Fibroblast of the aortic adventitia (primary cell): Measurements from ENCODE around the gene SLC41A3. TPM values are rescaled to one million over a fixed set of nuclear protein-coding genes. Genes with fewer than 3 reads are reported as not detected.
"Not testable (repeated sequence)": the region's sequence is repeated elsewhere in the genome, so short reads cannot be mapped to it uniquely, and the experiment has no call there.

Experiments used
- DNase-seq: peaks from one replicate; pipeline ENCODE4 v3.0.0-alpha.2; 2010; ENCODE audit warnings: low read depth
- H3K4me3 ChIP-seq: 2 replicates; pipeline ENCODE4 v1.5.1; 2011; ENCODE audit warnings: low read depth, mild to moderate bottlenecking, control low read depth, low read length, moderate library complexity
- total RNA-seq: library from RNA; depleted of rRNA; stranded (reverse); fragments of >200 nt; gene quantifications from 2 replicates; pipeline ENCODE4 v1.2.3, GENCODE V29; 2012; ENCODE audit warnings: low replicate concordance
- TF ChIP-seq, protein P1 (sequence below): IDR thresholded peaks from 2 replicates; pipeline ENCODE4 v1.5.1; 2011; ENCODE audit warnings: mild to moderate bottlenecking, low read length, control low read depth, inconsistent platforms; ENCODE audit not compliant: insufficient read depth

SLC41A3 gene
- total RNA-seq, 1 donor = 40.0 TPM

DNA sequence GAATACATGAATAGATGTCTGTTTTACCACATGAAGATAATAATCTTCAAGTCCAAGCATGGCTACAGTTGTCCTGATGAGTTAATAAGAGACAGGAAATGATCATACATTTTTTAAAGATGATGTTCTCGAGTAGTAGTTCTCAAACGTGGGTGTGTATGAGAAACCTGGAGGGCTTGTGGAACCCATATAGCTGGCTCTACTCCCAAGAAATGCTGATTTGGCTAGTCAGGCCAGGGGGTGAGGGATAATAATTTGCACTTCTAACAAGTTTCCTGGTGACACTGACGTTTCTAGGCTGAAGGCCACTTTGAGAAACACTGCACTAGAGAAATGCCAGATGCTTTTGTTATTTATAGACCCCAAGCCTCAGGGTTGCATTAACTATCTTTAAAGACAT, 78.0 kb downstream of the SLC41A3 start:
- DNase-seq = peak; percentile 41
- H3K4me3 ChIP-seq = no peak overlapping the region
- TF ChIP-seq, protein P1, sequence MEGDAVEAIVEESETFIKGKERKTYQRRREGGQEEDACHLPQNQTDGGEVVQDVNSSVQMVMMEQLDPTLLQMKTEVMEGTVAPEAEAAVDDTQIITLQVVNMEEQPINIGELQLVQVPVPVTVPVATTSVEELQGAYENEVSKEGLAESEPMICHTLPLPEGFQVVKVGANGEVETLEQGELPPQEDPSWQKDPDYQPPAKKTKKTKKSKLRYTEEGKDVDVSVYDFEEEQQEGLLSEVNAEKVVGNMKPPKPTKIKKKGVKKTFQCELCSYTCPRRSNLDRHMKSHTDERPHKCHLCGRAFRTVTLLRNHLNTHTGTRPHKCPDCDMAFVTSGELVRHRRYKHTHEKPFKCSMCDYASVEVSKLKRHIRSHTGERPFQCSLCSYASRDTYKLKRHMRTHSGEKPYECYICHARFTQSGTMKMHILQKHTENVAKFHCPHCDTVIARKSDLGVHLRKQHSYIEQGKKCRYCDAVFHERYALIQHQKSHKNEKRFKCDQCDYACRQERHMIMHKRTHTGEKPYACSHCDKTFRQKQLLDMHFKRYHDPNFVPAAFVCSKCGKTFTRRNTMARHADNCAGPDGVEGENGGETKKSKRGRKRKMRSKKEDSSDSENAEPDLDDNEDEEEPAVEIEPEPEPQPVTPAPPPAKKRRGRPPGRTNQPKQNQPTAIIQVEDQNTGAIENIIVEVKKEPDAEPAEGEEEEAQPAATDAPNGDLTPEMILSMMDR = no peak

DNA sequence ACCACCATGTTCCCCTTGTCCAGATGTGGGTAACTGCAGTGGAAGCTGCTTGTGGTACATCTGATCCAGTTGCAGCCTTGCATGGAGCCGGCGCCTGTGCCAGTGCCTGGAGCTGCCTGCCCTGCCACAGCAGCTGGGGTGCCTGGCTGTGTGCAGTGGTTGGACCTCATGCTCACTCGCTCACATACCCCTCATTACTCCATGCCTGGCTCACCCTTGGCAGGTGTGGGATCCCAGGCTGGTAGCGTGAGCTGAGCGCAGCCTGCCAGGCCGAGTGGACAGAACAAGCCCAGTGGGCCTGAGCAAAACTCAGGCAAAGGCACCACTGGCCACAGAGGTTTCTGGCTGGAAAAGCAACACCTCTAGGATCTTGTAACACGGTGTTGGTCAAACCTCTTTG, 79.2 kb downstream of the SLC41A3 start:
- TF ChIP-seq, protein P1 = no peak
- H3K4me3 ChIP-seq = no peak overlapping the region
- DNase-seq = no peak

DNA sequence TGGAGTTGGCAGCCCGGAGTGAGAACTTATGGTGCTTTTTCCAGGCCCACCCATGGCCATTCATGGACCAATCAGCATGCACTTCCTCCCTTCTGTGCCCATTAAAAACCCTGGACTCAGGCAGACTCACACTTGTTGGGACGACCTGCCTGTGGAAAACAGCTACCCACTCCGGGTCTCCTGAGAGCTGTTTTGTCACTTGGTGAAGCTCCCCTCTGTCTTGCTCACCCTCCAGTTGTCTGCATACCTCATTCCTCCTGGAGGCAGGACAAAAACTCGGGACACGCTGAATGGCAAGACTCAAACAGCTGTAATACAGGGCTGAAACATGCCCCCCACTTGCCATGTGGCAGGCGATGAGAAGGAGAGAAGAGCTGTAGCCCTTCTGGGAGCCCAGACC, 79.7 kb downstream of the SLC41A3 start:
- DNase-seq = no peak
- TF ChIP-seq, protein P1 = no peak
- H3K4me3 ChIP-seq = no peak overlapping the region

DNA sequence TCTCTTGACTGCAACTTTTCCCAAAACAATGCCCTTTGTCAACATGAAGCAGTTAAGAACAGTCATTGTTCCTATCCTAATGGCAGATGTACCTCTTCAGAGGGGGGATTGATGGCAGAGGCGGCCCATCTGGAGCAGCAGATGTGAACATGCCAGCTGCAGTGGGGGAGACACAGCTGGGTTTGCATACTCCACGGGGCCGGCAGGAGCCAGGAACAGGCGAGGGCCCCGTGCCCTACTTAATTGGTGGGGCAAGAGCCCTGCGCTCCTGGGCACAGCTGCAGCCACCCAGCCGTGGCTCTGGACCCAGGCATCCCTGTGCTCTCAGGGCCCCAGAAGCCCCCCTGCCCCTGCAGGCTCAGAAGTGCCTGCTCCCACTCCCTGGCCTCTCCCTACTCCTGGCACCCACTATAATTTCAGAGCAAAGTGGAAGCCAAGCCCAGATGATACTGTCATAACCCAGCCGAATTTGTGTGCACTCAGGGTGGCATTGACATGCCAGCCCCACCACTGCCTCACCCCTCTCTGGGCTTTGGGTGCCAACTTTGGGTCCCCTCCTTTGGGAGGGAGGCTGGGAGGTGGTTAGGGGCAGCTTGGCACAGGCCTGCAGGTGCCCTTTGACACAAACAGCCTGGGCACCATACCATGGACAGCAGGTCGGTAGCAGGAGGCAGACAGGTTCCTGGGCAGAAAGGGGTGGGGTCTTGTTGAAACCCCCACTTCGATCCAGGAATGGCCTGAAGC, 80.3 kb downstream of the SLC41A3 start:
- no peak overlapping the region for H3K4me3 ChIP-seq
- TF ChIP-seq, protein P1 = no peak
- no peak for DNase-seq

DNA sequence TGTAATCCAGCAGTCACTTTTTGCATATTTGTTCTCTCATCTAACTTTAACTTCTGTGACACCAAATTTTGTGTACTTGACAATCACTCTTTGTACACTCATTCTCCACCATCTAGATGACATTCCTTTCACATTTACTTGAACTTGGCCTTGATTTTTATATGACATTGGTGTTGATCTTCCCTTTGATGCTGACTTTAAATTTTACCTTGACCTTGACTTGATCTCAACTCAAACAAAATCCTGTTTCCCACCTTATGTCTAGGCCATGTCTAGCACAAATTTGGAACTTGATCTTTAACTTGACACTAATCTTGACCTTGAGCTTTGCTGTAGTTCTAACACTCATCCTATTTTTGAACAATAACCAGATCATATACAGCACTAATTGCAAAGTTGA, 81.7 kb downstream of the SLC41A3 start:
- H3K4me3 ChIP-seq = no peak overlapping the region
- TF ChIP-seq, protein P1 = no peak
- no peak for DNase-seq

DNA sequence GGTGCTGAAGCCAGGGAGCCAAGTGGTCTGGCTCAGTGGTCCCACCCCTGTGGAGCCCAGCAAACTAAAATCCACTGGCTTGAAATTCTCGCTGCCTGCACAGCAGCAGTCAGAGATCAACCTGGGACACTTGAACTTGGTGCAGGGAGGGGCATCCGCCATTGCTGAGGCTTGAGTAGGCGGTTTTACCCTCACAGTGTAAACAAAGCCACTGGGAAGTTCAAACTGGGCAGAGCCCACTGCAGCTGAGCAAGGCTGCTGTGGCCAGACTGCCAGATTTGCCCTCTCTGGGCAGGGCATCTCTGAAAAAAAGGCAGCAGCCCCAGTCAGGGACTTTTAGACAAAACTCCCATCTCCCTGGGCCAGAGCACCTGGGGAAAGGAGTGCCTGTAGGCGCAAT, 87.2 kb downstream of the SLC41A3 start:
- DNase-seq, H3K4me3 ChIP-seq: not testable (repeated sequence)

DNA sequence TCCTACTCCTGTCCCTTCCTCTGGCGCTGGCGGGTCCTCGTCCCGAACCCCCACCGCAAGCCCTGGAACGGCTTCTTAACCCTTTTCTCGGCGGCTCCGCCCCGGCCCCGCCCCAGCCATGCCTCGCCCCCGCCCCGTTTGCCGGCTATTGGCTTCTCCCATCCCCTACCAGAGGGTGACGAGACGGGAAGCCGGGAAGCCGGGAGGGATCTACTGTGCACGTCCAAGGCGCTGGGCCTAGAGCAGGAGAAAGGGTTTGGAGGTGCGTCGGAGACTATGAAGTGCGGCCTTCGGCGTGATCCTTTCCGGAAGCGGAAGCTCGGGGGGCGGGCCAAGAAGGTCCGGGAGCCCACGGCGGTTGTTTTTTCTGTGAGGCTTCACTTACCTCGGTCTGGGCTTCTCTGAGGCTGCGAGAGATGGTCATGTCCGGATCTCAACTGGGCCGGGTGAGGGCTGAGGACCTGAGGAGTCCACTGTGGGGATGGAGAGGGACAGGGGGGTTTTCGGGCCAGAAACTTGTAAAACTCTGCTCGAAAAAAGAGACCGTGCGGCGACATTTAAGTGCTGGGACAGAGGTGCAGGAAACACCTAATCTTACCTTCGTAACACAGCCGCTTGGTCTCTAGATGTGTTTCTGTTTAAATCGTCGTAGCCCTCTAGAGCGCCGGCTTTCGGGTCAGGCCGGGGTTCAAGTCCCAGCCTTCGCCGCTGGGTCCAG, 93.5 kb downstream of the SLC41A3 start:
- DNase-seq = peak; percentile 85
- H3K4me3 ChIP-seq = peak overlapping the region; percentile 76
- TF ChIP-seq, protein P1 = no peak

DNA sequence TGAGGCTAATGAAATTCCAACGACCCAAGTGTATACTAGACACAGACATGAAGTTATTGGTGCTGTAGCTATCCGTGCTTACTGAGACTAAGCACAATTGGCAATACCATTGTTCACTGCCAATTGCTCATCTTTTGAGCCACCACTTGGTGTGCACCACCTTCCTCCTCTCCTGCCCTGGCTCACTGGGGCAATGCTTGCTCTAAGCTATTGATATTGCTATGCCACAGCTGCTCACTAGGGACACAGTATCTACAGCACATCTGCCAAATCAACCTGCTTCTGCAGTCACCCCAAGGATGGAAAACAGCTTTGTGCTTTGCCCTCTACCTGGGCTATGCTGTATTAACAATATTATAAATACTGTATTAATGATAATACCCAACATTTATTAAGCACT, 99.0 kb downstream of the SLC41A3 start:
- not testable (repeated sequence) for H3K4me3 ChIP-seq, DNase-seq

DNA sequence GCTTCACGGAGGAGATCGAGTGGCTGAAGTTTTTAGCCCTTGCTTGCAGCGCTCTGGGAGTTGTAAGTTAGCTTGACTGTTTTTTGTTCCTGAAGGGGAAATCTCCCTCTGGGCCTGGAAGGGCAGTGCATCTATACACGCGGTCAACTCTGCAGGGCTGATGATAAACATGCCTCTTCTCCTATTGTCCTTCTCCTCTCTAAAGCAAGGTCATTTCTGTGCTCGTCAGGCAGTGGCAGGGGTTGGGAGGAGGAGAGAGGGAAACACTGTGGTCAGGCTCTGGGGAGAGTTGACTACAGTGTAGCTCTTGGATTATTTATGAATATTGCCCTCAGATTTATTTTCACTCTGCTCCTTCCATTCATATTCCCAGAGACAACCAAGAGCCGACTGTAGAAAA, 106.8 kb downstream of the SLC41A3 start:
- H3K4me3 ChIP-seq, DNase-seq: not testable (repeated sequence)

DNA sequence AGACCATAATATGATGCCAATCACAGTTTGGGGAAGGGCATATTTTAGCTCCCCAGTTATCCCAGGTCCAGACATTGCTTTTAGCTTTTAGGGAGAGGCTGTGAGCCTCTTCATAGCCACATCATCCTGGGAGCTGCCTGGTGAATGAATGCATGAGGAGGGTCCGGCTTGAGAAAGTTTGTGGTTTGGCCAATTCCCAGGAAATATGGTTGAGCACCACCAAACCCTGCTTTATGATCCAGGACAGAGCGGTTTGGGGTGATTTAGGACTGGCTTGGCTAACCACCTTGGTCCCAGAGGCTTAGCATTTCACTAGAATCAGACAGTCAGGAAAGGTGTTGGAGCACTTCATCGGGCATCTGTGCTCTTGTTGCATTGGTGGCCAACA, 107.9 kb downstream of the SLC41A3 start:
- DNase-seq = peak; percentile 9
- not testable (repeated sequence) for H3K4me3 ChIP-seq
